ENCODE data around the gene ZBED1. TPM values are rescaled to one million over a fixed set of nuclear protein-coding genes. Genes with fewer than 3 reads are reported as not detected.

ZBED1 gene
- total and polyA plus RNA-seq, 4 donors: 29.7 to 56.3 (median 42.0) TPM

GRCh38 chrX:2501559-2502102 lies 855 bp upstream of the ZBED1 start:
- Histone ChIP-seq H3K4me1 (ENCODE audit: control insufficient read depth, insufficient read depth, low read length) (peaks cover 32% of the 10 kb centered on the region), H3K27me3 (ENCODE audit: control insufficient read depth, insufficient read depth, low read length) (no peaks in the 10 kb centered on the region), H3K4me3 (ENCODE audit: low read depth, low read length) (no peak overlapping the region), H3K9me3 (ENCODE audit: control insufficient read depth, insufficient read depth, low read length) (no peaks in the 10 kb centered on the region), H3K36me3 (ENCODE audit: control insufficient read depth, insufficient read depth, low read length) (no peaks in the 10 kb centered on the region), H3K27ac (ENCODE audit: low read depth, low read length) (no peak overlapping the region)
- WGBS (ENCODE audit: insufficient coverage): 94% methylated on average over 4 of the region's 5 CpGs
- no peak for DNase-seq (ENCODE audit: low read depth in 4 of 6, low spot score in 6 of 6)

- WGBS (ENCODE audit: insufficient coverage): under 1% methylated on average over 62 of the region's 70 CpGs
- Histone ChIP-seq H3K4me3 (ENCODE audit: low read depth, low read length) (peak overlapping the region; percentile 65), H3K27me3 (ENCODE audit: control insufficient read depth, insufficient read depth, low read length) (no peaks in the 10 kb centered on the region), H3K9me3 (ENCODE audit: control insufficient read depth, insufficient read depth, low read length) (no peaks in the 10 kb centered on the region), H3K27ac (ENCODE audit: low read depth, low read length) (peak overlapping the region; percentile 75), H3K4me1 (ENCODE audit: control insufficient read depth, insufficient read depth, low read length) (peaks cover 32% of the 10 kb centered on the region), H3K36me3 (ENCODE audit: control insufficient read depth, insufficient read depth, low read length) (peaks cover 6% of the 10 kb centered on the region)
- DNase-seq (ENCODE audit: low read depth in 4 of 6, low spot score in 6 of 6): peak in 3 of 6 donors; percentile 12 to 57 (median 30)
Observed at GRCh38 chrX:2500091-2500802, 529 bp downstream of the ZBED1 start.

- 70% methylated on average over 2 of the region's 8 CpGs for WGBS (ENCODE audit: insufficient coverage)
- Histone ChIP-seq H3K27me3 (ENCODE audit: control insufficient read depth, insufficient read depth, low read length) (no peaks in the 10 kb centered on the region), H3K27ac (ENCODE audit: low read depth, low read length) (peak overlapping the region; percentile 75), H3K4me1 (ENCODE audit: control insufficient read depth, insufficient read depth, low read length) (peaks cover 32% of the 10 kb centered on the region), H3K36me3 (ENCODE audit: control insufficient read depth, insufficient read depth, low read length) (peaks cover 6% of the 10 kb centered on the region), H3K9me3 (ENCODE audit: control insufficient read depth, insufficient read depth, low read length) (no peaks in the 10 kb centered on the region), H3K4me3 (ENCODE audit: low read depth, low read length) (peak overlapping the region; percentile 65)
- no peak for DNase-seq (ENCODE audit: low read depth in 4 of 6, low spot score in 6 of 6)
Observed at GRCh38 chrX:2499507-2499906, 1.3 kb downstream of the ZBED1 start.

DNA sequence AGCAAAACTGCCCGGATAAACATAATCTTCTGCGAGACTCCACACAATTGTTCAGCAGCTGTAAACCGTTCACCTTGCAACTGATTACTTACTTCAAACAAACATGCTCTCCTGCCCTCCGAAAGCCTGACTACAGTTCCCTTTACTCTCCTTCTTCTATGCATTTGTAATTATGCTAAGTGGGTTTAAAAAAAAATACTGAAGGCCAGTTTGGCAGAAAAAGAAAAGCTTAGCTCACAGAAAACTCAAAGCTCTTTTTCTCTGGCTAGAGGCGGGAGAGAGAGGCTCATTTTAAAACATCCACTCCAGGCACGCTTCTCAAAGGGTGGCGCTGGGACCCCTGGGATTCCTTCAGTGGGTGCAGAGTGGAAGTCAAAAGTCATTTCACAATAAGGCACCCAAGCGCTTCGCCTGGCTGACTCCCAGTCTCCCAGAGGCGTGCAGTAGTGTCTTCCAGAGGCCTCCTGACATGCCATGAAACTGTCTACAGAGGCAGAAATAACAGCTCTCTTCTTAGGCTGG lies 1.9 kb downstream of the ZBED1 start:
- Histone ChIP-seq H3K36me3 (ENCODE audit: control insufficient read depth, insufficient read depth, low read length) (peaks cover 6% of the 10 kb centered on the region), H3K27ac (ENCODE audit: low read depth, low read length) (peak overlapping the region; percentile 75), H3K4me3 (ENCODE audit: low read depth, low read length) (peak overlapping the region; percentile 6), H3K4me1 (ENCODE audit: control insufficient read depth, insufficient read depth, low read length) (peaks cover 32% of the 10 kb centered on the region), H3K27me3 (ENCODE audit: control insufficient read depth, insufficient read depth, low read length) (no peaks in the 10 kb centered on the region), H3K9me3 (ENCODE audit: control insufficient read depth, insufficient read depth, low read length) (no peaks in the 10 kb centered on the region)
- peak; percentile 15 to 81 (median 48) for DNase-seq (ENCODE audit: low read depth in 4 of 6, low spot score in 6 of 6)
- 8% methylated on average over 6 of the region's 10 CpGs for WGBS (ENCODE audit: insufficient coverage)

- 33% methylated on average over 4 of the region's 11 CpGs for WGBS (ENCODE audit: insufficient coverage)
- no peaks in the 10 kb centered on the region for H3K9me3 ChIP-seq (ENCODE audit: control insufficient read depth, insufficient read depth, low read length)
- H3K4me3 ChIP-seq (ENCODE audit: low read depth, low read length): no peak overlapping the region
- H3K27ac ChIP-seq (ENCODE audit: low read depth, low read length): peak overlapping the region; percentile 75
- H3K4me1 ChIP-seq (ENCODE audit: control insufficient read depth, insufficient read depth, low read length): peaks cover 32% of the 10 kb centered on the region
- peaks cover 6% of the 10 kb centered on the region for H3K36me3 ChIP-seq (ENCODE audit: control insufficient read depth, insufficient read depth, low read length)
- H3K27me3 ChIP-seq (ENCODE audit: control insufficient read depth, insufficient read depth, low read length): no peaks in the 10 kb centered on the region
- peak in 4 of 6 donors; percentile 15 to 73 (median 52) for DNase-seq (ENCODE audit: low read depth in 4 of 6, low spot score in 6 of 6)
Observed at GRCh38 chrX:2497961-2498780, 2.6 kb downstream of the ZBED1 start.

GRCh38 chrX:2495595-2495994 lies 5.2 kb downstream of the ZBED1 start:
- no peak for DNase-seq (ENCODE audit: low read depth in 4 of 6, low spot score in 6 of 6)
- Histone ChIP-seq H3K9me3 (ENCODE audit: control insufficient read depth, insufficient read depth, low read length) (no peaks in the 10 kb centered on the region), H3K27me3 (ENCODE audit: control insufficient read depth, insufficient read depth, low read length) (no peaks in the 10 kb centered on the region), H3K36me3 (ENCODE audit: control insufficient read depth, insufficient read depth, low read length) (peaks cover 17% of the 10 kb centered on the region), H3K27ac (ENCODE audit: low read depth, low read length) (no peak overlapping the region), H3K4me1 (ENCODE audit: control insufficient read depth, insufficient read depth, low read length) (peaks cover 29% of the 10 kb centered on the region), H3K4me3 (ENCODE audit: low read depth, low read length) (no peak overlapping the region)
- WGBS (ENCODE audit: insufficient coverage): 100% methylated on average over 1 of the region's 14 CpGs

DNA sequence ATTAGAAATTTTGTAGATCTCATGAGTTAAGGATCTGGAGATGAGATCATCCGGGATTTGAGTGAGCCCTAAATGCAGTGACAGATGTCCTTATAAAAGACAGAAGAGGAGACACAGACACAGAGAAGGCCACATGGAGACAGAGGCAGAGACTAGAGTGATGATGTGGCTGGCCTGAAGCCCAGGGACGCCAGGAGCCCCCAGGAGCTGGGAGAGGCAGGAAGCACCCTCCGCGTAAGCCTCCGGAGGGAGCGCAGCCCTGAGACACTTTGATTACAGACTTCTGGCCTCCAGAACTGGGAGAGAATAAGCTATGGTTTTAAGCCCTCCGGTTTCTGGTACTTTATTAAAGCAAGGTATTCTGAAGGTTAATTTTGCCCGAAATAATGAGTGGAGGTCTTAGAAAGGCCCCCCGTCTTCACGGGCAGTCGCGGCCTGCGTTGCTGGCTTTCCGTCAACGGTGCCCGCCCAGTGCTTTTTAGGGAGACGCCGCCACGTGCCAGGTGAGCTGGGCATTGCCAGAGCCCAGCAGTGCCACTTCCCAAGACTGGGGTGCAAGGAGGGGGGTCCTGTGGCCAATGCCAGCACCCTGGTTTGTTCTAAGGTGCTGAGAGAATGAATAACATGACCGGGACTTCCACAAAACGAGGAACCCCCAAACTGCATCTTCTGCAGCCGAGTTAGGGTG lies 8.1 kb downstream of the ZBED1 start:
- H3K27me3 ChIP-seq (ENCODE audit: control insufficient read depth, insufficient read depth, low read length): no peaks in the 10 kb centered on the region
- H3K4me1 ChIP-seq (ENCODE audit: control insufficient read depth, insufficient read depth, low read length): peaks cover 10% of the 10 kb centered on the region
- H3K4me3 ChIP-seq (ENCODE audit: low read depth, low read length): no peak overlapping the region
- H3K9me3 ChIP-seq (ENCODE audit: control insufficient read depth, insufficient read depth, low read length): no peaks in the 10 kb centered on the region
- DNase-seq (ENCODE audit: low read depth in 4 of 6, low spot score in 6 of 6): no peak
- H3K27ac ChIP-seq (ENCODE audit: low read depth, low read length): no peak overlapping the region
- WGBS (ENCODE audit: insufficient coverage): 92% methylated on average over 17 of the region's 22 CpGs
- H3K36me3 ChIP-seq (ENCODE audit: control insufficient read depth, insufficient read depth, low read length): peaks cover 44% of the 10 kb centered on the region

DNA sequence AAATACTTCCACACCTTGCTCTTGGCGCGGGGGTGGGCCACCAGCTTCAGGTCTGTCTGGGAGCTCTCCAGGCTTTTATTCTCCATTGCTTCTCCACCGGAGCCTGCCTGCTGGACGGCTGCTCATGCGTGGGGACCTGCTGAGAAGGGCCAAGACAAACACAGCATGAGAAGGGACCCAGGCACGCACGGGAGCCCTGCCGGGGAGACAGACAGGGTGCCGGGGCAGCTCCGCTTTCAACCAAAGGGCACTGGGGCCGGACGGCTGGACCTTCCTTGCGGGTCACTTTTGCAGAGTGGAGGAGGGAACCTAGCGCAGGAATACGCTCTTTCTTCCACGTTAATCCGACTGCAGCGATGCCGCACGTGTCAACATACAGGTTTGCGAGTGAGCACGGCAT lies 10.1 kb downstream of the ZBED1 start:
- no peaks in the 10 kb centered on the region for H3K27me3 ChIP-seq (ENCODE audit: control insufficient read depth, insufficient read depth, low read length)
- no peak overlapping the region for H3K27ac ChIP-seq (ENCODE audit: low read depth, low read length)
- no peaks in the 10 kb centered on the region for H3K9me3 ChIP-seq (ENCODE audit: control insufficient read depth, insufficient read depth, low read length)
- no peak for DNase-seq (ENCODE audit: low read depth in 4 of 6, low spot score in 6 of 6)
- 95% methylated on average over 16 of the region's 22 CpGs for WGBS (ENCODE audit: insufficient coverage)
- peaks cover 57% of the 10 kb centered on the region for H3K36me3 ChIP-seq (ENCODE audit: control insufficient read depth, insufficient read depth, low read length)
- no peak overlapping the region for H3K4me3 ChIP-seq (ENCODE audit: low read depth, low read length)
- peaks cover 19% of the 10 kb centered on the region for H3K4me1 ChIP-seq (ENCODE audit: control insufficient read depth, insufficient read depth, low read length)
